ENCODE measurements around the gene SLC22A14. TPM values are rescaled to one million over a fixed set of nuclear protein-coding genes. Genes with fewer than 3 reads are reported as not detected.
A peak's percentile ranks its signal among the peaks of the same experiment; 100 is the strongest.

Gene SLC22A14
- total RNA-seq, 3 donors from 2014 or later (not counting 1 experiment from before 2014, with no cell fraction given): 0.20 TPM; not detected in 2

DNA sequence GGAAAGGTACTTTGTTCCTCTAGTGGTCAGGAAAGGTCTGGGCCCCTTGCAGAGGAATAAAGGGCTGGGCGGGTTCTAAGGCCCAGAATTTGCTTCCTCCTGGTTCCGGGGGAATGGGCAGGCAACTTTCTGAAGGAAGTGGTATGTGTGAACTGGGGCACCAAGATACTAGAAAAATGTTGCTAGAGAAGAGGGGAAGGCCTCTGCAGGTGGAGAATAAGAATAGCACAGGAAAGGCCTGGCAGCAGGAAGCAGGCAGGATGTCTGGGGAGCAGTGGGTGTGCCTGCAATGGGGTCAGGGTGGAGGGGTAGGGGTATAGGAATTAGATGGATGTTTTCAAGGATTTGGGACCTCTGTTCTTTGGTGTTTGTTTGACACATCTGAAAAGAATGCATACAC lies 14.4 kb upstream of the SLC22A14 start:
- DNase-seq (no peak), ATAC-seq (no peak)
- Mint-ChIP-seq H3K9me3 (no peaks in the 10 kb centered on the region), H3K4me1 (peaks cover 9 to 18% of the 10 kb centered on the region in 2 donors), H3K36me3 (no peaks in the 10 kb centered on the region), H3K27me3 (ENCODE audit: low read depth in 2 of 2) (peaks cover 0 to 7% of the 10 kb centered on the region in 2 donors), H3K27ac (peak overlapping the region in 1 of 2 donors; percentile 29), H3K4me3 (no peak overlapping the region)
- TF ChIP-seq, protein P1, sequence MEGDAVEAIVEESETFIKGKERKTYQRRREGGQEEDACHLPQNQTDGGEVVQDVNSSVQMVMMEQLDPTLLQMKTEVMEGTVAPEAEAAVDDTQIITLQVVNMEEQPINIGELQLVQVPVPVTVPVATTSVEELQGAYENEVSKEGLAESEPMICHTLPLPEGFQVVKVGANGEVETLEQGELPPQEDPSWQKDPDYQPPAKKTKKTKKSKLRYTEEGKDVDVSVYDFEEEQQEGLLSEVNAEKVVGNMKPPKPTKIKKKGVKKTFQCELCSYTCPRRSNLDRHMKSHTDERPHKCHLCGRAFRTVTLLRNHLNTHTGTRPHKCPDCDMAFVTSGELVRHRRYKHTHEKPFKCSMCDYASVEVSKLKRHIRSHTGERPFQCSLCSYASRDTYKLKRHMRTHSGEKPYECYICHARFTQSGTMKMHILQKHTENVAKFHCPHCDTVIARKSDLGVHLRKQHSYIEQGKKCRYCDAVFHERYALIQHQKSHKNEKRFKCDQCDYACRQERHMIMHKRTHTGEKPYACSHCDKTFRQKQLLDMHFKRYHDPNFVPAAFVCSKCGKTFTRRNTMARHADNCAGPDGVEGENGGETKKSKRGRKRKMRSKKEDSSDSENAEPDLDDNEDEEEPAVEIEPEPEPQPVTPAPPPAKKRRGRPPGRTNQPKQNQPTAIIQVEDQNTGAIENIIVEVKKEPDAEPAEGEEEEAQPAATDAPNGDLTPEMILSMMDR (IDR thresholded peaks at IDR 0.05): no peak
- H3K27ac ChIP-seq (ENCODE audit: low read length): no peak overlapping the region
- H3K4me1 ChIP-seq (ENCODE audit: control insufficient read depth, insufficient read depth, low read length): peaks cover 12% of the 10 kb centered on the region
- intact Hi-C loops (cut with micrococcal nuclease): no loop called here
- WGBS (ENCODE audit: insufficient coverage): 32% methylated on average over 2 of the region's 2 CpGs
- no peak overlapping the region for H3K4me3 ChIP-seq (ENCODE audit: low read length)
- no peaks in the 10 kb centered on the region for H3K36me3 ChIP-seq (ENCODE audit: control insufficient read depth, insufficient read depth, low read length)
- no peaks in the 10 kb centered on the region for H3K27me3 ChIP-seq (ENCODE audit: control insufficient read depth, insufficient read depth, low read length)
- H3K9me3 ChIP-seq (ENCODE audit: control insufficient read depth, insufficient read depth, low read length): no peaks in the 10 kb centered on the region

DNA sequence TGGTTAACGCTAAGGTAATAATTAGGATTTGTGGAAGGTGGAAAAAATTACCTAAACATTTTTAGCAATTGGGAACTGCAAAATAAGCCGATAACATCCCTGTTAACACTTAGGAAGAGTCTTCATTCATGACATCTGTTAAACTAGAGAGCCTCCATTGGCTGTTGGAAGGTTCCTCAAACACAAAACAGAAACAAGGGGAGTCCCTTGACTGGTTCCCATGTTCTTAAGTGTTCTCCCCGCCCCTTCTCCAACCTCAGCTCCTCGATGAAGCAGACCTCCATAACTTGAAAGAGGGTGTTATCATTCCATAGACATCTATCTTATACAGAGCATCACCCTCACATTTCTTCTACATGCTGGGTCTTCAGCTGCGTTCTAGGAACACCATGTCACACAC lies 14.0 kb upstream of the SLC22A14 start:
- Histone ChIP-seq H3K27me3 (ENCODE audit: control insufficient read depth, insufficient read depth, low read length) (no peaks in the 10 kb centered on the region), H3K4me1 (ENCODE audit: control insufficient read depth, insufficient read depth, low read length) (peaks cover 12% of the 10 kb centered on the region), H3K9me3 (ENCODE audit: control insufficient read depth, insufficient read depth, low read length) (no peaks in the 10 kb centered on the region), H3K27ac (ENCODE audit: low read length) (no peak overlapping the region), H3K36me3 (ENCODE audit: control insufficient read depth, insufficient read depth, low read length) (no peaks in the 10 kb centered on the region), H3K4me3 (ENCODE audit: low read length) (no peak overlapping the region)
- Mint-ChIP-seq H3K27ac (peak overlapping the region in 1 of 2 donors; percentile 29), H3K27me3 (ENCODE audit: low read depth in 2 of 2) (peaks cover 0 to 7% of the 10 kb centered on the region in 2 donors), H3K4me1 (peaks cover 9 to 18% of the 10 kb centered on the region in 2 donors), H3K36me3 (no peaks in the 10 kb centered on the region), H3K9me3 (no peaks in the 10 kb centered on the region), H3K4me3 (no peak overlapping the region)
- ATAC-seq (no peak), DNase-seq (no peak)
- intact Hi-C loops (cut with micrococcal nuclease): no loop called here
- TF ChIP-seq, protein P1 (IDR thresholded peaks at IDR 0.05): no peak
- WGBS (ENCODE audit: insufficient coverage): 55% methylated on average over 4 of the region's 5 CpGs

DNA sequence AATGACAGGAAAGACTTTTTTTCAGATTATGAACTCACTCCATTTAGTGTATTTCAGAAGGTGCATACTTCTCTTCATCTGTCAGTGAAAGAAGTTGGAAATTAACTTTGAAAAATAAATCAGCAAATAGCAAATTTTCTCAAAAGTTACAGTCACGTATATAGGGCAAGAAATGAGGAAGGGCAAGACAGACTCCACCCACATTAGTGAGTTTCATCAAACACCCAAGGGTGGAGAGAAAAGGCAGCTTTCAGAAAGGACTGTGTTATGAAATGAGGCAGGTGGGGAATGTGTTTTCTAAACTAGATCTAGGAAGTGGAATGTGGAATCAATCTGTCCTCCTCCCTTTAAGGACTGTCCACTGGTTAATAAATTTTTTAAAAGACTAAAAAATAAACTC lies 13.6 kb upstream of the SLC22A14 start:
- DNase-seq (no peak), ATAC-seq (no peak)
- peaks cover 9 to 18% of the 10 kb centered on the region in 2 donors for H3K4me1 Mint-ChIP-seq
- Histone ChIP-seq H3K4me3 (ENCODE audit: low read length) (no peak overlapping the region), H3K27ac (ENCODE audit: low read length) (no peak overlapping the region), H3K27me3 (ENCODE audit: control insufficient read depth, insufficient read depth, low read length) (no peaks in the 10 kb centered on the region), H3K9me3 (ENCODE audit: control insufficient read depth, insufficient read depth, low read length) (no peaks in the 10 kb centered on the region), H3K36me3 (ENCODE audit: control insufficient read depth, insufficient read depth, low read length) (no peaks in the 10 kb centered on the region), H3K4me1 (ENCODE audit: control insufficient read depth, insufficient read depth, low read length) (peaks cover 12% of the 10 kb centered on the region)
- no peak overlapping the region for H3K4me3 Mint-ChIP-seq
- H3K27ac Mint-ChIP-seq: no peak overlapping the region
- TF ChIP-seq, protein P1 (IDR thresholded peaks at IDR 0.05): no peak
- intact Hi-C loops (cut with micrococcal nuclease): no loop called here
- H3K36me3 Mint-ChIP-seq: no peaks in the 10 kb centered on the region
- no CpG with 5 or more reads among the region's 1 CpG for whole genome bisulfite sequencing (ENCODE audit: insufficient coverage)
- H3K9me3 Mint-ChIP-seq: no peaks in the 10 kb centered on the region
- H3K27me3 Mint-ChIP-seq (ENCODE audit: low read depth in 2 of 2): peaks cover 0 to 7% of the 10 kb centered on the region in 2 donors

DNA sequence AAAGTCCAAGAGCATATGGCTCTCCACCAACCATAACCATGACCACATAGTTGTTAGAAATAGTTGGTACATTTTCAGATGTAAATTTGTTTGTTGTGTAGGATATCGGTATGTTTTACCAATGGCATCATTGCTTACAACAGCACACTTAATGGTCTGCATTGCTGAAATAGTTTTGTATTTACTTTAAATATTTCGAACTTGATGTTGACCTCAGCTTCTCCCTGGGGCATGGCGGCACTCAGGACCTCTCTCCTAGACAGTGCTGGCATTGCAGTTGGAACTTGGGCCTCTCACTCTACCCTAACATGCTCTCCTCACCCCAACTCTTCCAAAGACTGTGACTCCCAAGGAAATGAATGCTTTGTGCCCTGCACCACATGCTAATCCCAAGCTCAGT lies 11.5 kb upstream of the SLC22A14 start:
- WGBS (ENCODE audit: insufficient coverage): 98% methylated on average over 3 of the region's 3 CpGs
- Mint-ChIP-seq H3K27me3 (ENCODE audit: low read depth in 2 of 2) (peaks cover 0 to 7% of the 10 kb centered on the region in 2 donors), H3K27ac (no peak overlapping the region), H3K36me3 (no peaks in the 10 kb centered on the region), H3K4me1 (peaks cover 9 to 18% of the 10 kb centered on the region in 2 donors), H3K4me3 (no peak overlapping the region), H3K9me3 (no peaks in the 10 kb centered on the region)
- no peaks in the 10 kb centered on the region for H3K27me3 ChIP-seq (ENCODE audit: control insufficient read depth, insufficient read depth, low read length)
- DNase-seq (no peak), ATAC-seq (no peak)
- peaks cover 12% of the 10 kb centered on the region for H3K4me1 ChIP-seq (ENCODE audit: control insufficient read depth, insufficient read depth, low read length)
- H3K27ac ChIP-seq (ENCODE audit: low read length): no peak overlapping the region
- no peak overlapping the region for H3K4me3 ChIP-seq (ENCODE audit: low read length)
- intact Hi-C loops (cut with micrococcal nuclease): no loop called here
- H3K36me3 ChIP-seq (ENCODE audit: control insufficient read depth, insufficient read depth, low read length): no peaks in the 10 kb centered on the region
- TF ChIP-seq, protein P1 (IDR thresholded peaks at IDR 0.05): no peak
- no peaks in the 10 kb centered on the region for H3K9me3 ChIP-seq (ENCODE audit: control insufficient read depth, insufficient read depth, low read length)

Data from natural killer cell (primary cell).